ENCODE data around the gene ZNF837.
"Not testable (repeated sequence)": the region's sequence is repeated elsewhere in the genome, so short reads cannot be mapped to it uniquely, and the experiment has no call there.

ZNF837 gene

GRCh38 chr19:58380662-58381459 lies at the start of gene ZNF837:
Gene ZNF837, minus strand, starts transcription at chr19:58381030. Its CDS starts 11,698 bp downstream, at chr19:58369332.
- peaks cover 6% of the 10 kb centered on the region for H3K4me1 ChIP-seq (ENCODE audit: control insufficient read depth, low read depth, low read length)
- H3K4me3 ChIP-seq (ENCODE audit: low read length) = peak within 1 kb of the TSS; percentile 65
- no peaks in the 10 kb centered on the region for H3K9me3 ChIP-seq (ENCODE audit: control insufficient read depth, low read depth, low read length)
- peak within 1 kb of the TSS; percentile 73 for H3K27ac ChIP-seq (ENCODE audit: low read length)
- no peaks in the 10 kb centered on the region for H3K27me3 ChIP-seq (ENCODE audit: control insufficient read depth, insufficient read depth, low read length)
- H3K9ac ChIP-seq (ENCODE audit: low read length) = peak within 1 kb of the TSS; percentile 63
- no peaks in the 10 kb centered on the region for H3K36me3 ChIP-seq (ENCODE audit: control insufficient read depth, low read depth, low read length)

- H3K4me1 ChIP-seq (ENCODE audit: control insufficient read depth, low read depth, low read length) = no peaks in the 10 kb centered on the region
- no peak overlapping the region for H3K9ac ChIP-seq (ENCODE audit: low read length)
- no peaks in the 10 kb centered on the region for H3K27me3 ChIP-seq (ENCODE audit: control insufficient read depth, insufficient read depth, low read length)
- H3K27ac ChIP-seq (ENCODE audit: low read length) = no peak overlapping the region
- H3K9me3 ChIP-seq (ENCODE audit: control insufficient read depth, low read depth, low read length) = peaks cover 71% of the 10 kb centered on the region
- no peak overlapping the region for H3K4me3 ChIP-seq (ENCODE audit: low read length)
- peaks cover 23% of the 10 kb centered on the region for H3K36me3 ChIP-seq (ENCODE audit: control insufficient read depth, low read depth, low read length)
Measured at GRCh38 chr19:58429745-58430144, 48.9 kb upstream of the ZNF837 start.

GRCh38 chr19:58428617-58429016 lies 47.8 kb upstream of the ZNF837 start:
- Histone ChIP-seq H3K9me3 (ENCODE audit: control insufficient read depth, low read depth, low read length) (peaks cover 60% of the 10 kb centered on the region), H3K27me3 (ENCODE audit: control insufficient read depth, insufficient read depth, low read length) (no peaks in the 10 kb centered on the region), H3K27ac (ENCODE audit: low read length) (no peak overlapping the region), H3K4me3 (ENCODE audit: low read length) (no peak overlapping the region), H3K4me1 (ENCODE audit: control insufficient read depth, low read depth, low read length) (no peaks in the 10 kb centered on the region), H3K9ac (ENCODE audit: low read length) (no peak overlapping the region), H3K36me3 (ENCODE audit: control insufficient read depth, low read depth, low read length) (peaks cover 12% of the 10 kb centered on the region)

GRCh38 chr19:58417071-58417470 lies 36.2 kb upstream of the ZNF837 start:
- Histone ChIP-seq H3K4me3 (ENCODE audit: low read length) (no peak overlapping the region), H3K36me3 (ENCODE audit: control insufficient read depth, low read depth, low read length) (peaks cover 9% of the 10 kb centered on the region), H3K27ac (ENCODE audit: low read length) (no peak overlapping the region), H3K27me3 (ENCODE audit: control insufficient read depth, insufficient read depth, low read length) (no peaks in the 10 kb centered on the region), H3K4me1 (ENCODE audit: control insufficient read depth, low read depth, low read length) (no peaks in the 10 kb centered on the region), H3K9me3 (ENCODE audit: control insufficient read depth, low read depth, low read length) (no peaks in the 10 kb centered on the region), H3K9ac (ENCODE audit: low read length) (no peak overlapping the region)

- Histone ChIP-seq H3K27ac (ENCODE audit: low read length) (no peak overlapping the region), H3K36me3 (ENCODE audit: control insufficient read depth, low read depth, low read length) (peaks cover 9% of the 10 kb centered on the region), H3K4me3 (ENCODE audit: low read length) (no peak overlapping the region), H3K4me1 (ENCODE audit: control insufficient read depth, low read depth, low read length) (no peaks in the 10 kb centered on the region), H3K9ac (ENCODE audit: low read length) (no peak overlapping the region), H3K9me3 (ENCODE audit: control insufficient read depth, low read depth, low read length) (no peaks in the 10 kb centered on the region), H3K27me3 (ENCODE audit: control insufficient read depth, insufficient read depth, low read length) (no peaks in the 10 kb centered on the region)
Measured at GRCh38 chr19:58416604-58417003, 35.8 kb upstream of the ZNF837 start.

GRCh38 chr19:58409010-58409790 lies 28.4 kb upstream of the ZNF837 start:
- Histone ChIP-seq H3K27ac (ENCODE audit: low read length) (no peak overlapping the region), H3K36me3 (ENCODE audit: control insufficient read depth, low read depth, low read length) (no peaks in the 10 kb centered on the region), H3K9ac (ENCODE audit: low read length) (peak overlapping the region; percentile 20), H3K4me1 (ENCODE audit: control insufficient read depth, low read depth, low read length) (peaks cover 4% of the 10 kb centered on the region), H3K4me3 (ENCODE audit: low read length) (peak overlapping the region; percentile 85), H3K9me3 (ENCODE audit: control insufficient read depth, low read depth, low read length) (no peaks in the 10 kb centered on the region), H3K27me3 (ENCODE audit: control insufficient read depth, insufficient read depth, low read length) (peaks cover 6% of the 10 kb centered on the region)

- H3K36me3 ChIP-seq (ENCODE audit: control insufficient read depth, low read depth, low read length) = no peaks in the 10 kb centered on the region
- peak within 1 kb of the TSS; percentile 85 for H3K4me3 ChIP-seq (ENCODE audit: low read length)
- peaks cover 6% of the 10 kb centered on the region for H3K27me3 ChIP-seq (ENCODE audit: control insufficient read depth, insufficient read depth, low read length)
- peaks cover 4% of the 10 kb centered on the region for H3K4me1 ChIP-seq (ENCODE audit: control insufficient read depth, low read depth, low read length)
- H3K9me3 ChIP-seq (ENCODE audit: control insufficient read depth, low read depth, low read length) = no peaks in the 10 kb centered on the region
- peak within 1 kb of the TSS; percentile 49 for H3K27ac ChIP-seq (ENCODE audit: low read length)
- H3K9ac ChIP-seq (ENCODE audit: low read length) = peak within 1 kb of the TSS; percentile 84
Measured at GRCh38 chr19:58408152-58409009, 27.6 kb upstream of the ZNF837 start, which contains the start of gene ZNF584. Gene ZNF584, plus strand, starts transcription at chr19:58408649. Its CDS starts 499 bp downstream, at chr19:58409148.

- no peaks in the 10 kb centered on the region for H3K9me3 ChIP-seq (ENCODE audit: control insufficient read depth, low read depth, low read length)
Measured at GRCh38 chr19:58407658-58408151, 26.9 kb upstream of the ZNF837 start.

GRCh38 chr19:58406818-58407657 lies 26.2 kb upstream of the ZNF837 start:
- Histone ChIP-seq H3K27ac (ENCODE audit: low read length) (no peak overlapping the region), H3K36me3 (ENCODE audit: control insufficient read depth, low read depth, low read length) (no peaks in the 10 kb centered on the region), H3K4me1 (ENCODE audit: control insufficient read depth, low read depth, low read length) (peaks cover 4% of the 10 kb centered on the region), H3K9ac (ENCODE audit: low read length) (no peak overlapping the region), H3K27me3 (ENCODE audit: control insufficient read depth, insufficient read depth, low read length) (peaks cover 6% of the 10 kb centered on the region), H3K4me3 (ENCODE audit: low read length) (peak overlapping the region; percentile 85), H3K9me3 (ENCODE audit: control insufficient read depth, low read depth, low read length) (no peaks in the 10 kb centered on the region)

More at GRCh38 chr19:58407658-58408151, 26.9 kb upstream of the ZNF837 start:
- H3K4me1 ChIP-seq (ENCODE audit: control insufficient read depth, low read depth, low read length) = peaks cover 4% of the 10 kb centered on the region
- H3K9ac ChIP-seq (ENCODE audit: low read length) = peak overlapping the region; percentile 84
- H3K36me3 ChIP-seq (ENCODE audit: control insufficient read depth, low read depth, low read length) = no peaks in the 10 kb centered on the region
- peaks cover 6% of the 10 kb centered on the region for H3K27me3 ChIP-seq (ENCODE audit: control insufficient read depth, insufficient read depth, low read length)
- H3K27ac ChIP-seq (ENCODE audit: low read length) = peak overlapping the region; percentile 49
- peak overlapping the region; percentile 85 for H3K4me3 ChIP-seq (ENCODE audit: low read length)

GRCh38 chr19:58403920-58404478 lies 23.2 kb upstream of the ZNF837 start:
- H3K36me3 ChIP-seq (ENCODE audit: control insufficient read depth, low read depth, low read length); H3K27ac ChIP-seq (ENCODE audit: low read length); H3K9ac ChIP-seq (ENCODE audit: low read length); H3K27me3 ChIP-seq (ENCODE audit: control insufficient read depth, insufficient read depth, low read length); H3K9me3 ChIP-seq (ENCODE audit: control insufficient read depth, low read depth, low read length); H3K4me3 ChIP-seq (ENCODE audit: low read length): not testable (repeated sequence)
- H3K4me1 ChIP-seq (ENCODE audit: control insufficient read depth, low read depth, low read length) = peaks cover 12% of the 10 kb centered on the region
